ENCODE results near the gene TCIRG1. TPM values are rescaled to one million over a fixed set of nuclear protein-coding genes. Genes with fewer than 3 reads are reported as not detected.
"Not testable (repeated sequence)": the region's sequence is repeated elsewhere in the genome, so short reads cannot be mapped to it uniquely, and the experiment has no call there.

The TCIRG1 gene, protein sequence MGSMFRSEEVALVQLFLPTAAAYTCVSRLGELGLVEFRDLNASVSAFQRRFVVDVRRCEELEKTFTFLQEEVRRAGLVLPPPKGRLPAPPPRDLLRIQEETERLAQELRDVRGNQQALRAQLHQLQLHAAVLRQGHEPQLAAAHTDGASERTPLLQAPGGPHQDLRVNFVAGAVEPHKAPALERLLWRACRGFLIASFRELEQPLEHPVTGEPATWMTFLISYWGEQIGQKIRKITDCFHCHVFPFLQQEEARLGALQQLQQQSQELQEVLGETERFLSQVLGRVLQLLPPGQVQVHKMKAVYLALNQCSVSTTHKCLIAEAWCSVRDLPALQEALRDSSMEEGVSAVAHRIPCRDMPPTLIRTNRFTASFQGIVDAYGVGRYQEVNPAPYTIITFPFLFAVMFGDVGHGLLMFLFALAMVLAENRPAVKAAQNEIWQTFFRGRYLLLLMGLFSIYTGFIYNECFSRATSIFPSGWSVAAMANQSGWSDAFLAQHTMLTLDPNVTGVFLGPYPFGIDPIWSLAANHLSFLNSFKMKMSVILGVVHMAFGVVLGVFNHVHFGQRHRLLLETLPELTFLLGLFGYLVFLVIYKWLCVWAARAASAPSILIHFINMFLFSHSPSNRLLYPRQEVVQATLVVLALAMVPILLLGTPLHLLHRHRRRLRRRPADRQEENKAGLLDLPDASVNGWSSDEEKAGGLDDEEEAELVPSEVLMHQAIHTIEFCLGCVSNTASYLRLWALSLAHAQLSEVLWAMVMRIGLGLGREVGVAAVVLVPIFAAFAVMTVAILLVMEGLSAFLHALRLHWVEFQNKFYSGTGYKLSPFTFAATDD
- total RNA-seq (2014; rRNA removed): 71.2 and 75.2 TPM in 2 replicates
- polyA plus RNA-seq (2012): 29.0 TPM

DNA sequence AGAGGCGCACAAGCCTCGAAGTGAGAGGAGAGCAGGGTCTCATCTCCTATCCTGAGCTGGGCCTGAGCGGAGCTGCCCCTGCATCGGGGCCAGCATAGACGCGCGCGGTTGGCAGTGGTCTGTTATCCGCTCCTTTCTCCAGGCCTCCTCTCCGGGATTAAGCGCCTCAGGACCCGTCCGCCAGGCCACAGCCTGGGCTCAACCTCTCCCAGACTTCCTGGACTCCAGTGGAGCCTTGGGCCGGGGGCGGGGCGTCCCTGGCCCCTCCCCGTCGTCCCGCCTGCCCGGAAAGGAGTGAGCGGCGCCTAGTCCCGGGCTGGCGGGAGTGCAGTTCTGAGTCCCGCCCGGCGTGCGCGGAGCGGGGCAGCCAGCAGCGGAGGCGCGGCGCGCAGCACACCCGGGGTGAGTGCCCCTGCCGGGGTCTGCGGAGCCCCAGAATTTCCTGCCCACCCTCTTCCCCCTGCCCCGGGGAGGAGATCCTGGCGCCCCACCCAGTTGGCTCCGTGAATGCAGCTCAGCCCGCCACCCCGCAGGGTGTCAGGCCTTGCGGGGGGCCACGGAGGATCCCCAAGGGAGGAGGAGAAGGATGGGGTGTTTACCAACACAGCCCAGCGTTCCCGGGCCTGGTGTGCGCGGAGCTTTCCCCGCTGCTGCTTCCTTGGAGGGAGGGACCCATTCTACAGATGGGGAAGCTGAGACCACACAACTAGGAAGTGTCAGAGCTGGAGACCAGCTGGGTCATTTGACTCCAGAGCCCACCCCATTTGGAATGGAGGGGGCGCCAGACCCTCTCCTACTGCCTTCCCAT lies at the start of gene TCIRG1:
Gene TCIRG1 (plus strand): TSS at position 308 of the 808 bp plus-strand sequence. CDS start 2,247 bp downstream, outside the sequence.
- DNase-seq (ENCODE audit: low read depth): peak; percentile 72

DNA sequence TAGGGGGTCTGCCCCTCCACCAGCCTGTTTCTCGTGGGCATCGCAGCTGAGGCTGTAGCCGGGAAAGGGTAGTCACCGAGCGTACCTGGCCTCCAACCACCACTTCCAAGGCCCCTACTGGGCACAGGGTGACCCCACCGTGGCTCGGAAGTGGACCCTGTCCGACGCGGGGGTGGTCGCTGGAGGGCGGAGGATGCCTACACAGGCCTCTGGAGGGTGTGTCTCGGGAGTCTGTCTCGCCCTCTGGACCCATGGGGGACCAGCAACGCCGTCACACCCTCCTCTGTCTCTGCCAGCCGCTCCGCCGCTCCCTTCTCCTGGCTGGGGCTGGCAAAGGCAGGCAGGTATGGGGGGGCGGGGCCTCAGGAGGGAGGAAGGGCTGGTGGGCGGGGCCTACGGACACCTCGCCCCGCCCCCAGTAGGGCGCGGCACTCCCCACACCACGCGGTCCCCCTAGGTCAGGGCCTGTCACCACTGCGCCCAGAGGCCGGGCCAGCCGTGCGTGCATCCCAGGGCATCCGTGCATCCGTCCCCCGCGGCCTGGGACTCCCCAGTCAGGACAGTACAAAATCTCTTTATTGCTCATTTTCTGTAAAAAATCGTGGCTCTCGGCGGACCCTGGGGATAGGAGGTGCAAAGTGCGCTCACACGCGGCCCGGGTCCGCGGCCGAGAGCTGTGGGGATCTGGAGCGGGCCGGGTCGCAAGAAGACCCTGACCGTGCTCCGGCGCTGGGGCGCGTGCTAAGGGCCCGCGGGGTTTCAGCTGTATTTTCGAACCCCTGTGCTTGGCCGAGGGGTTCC lies 48.1 kb upstream of the TCIRG1 start:
- DNase-seq (ENCODE audit: low read depth): not testable (repeated sequence)

DNA sequence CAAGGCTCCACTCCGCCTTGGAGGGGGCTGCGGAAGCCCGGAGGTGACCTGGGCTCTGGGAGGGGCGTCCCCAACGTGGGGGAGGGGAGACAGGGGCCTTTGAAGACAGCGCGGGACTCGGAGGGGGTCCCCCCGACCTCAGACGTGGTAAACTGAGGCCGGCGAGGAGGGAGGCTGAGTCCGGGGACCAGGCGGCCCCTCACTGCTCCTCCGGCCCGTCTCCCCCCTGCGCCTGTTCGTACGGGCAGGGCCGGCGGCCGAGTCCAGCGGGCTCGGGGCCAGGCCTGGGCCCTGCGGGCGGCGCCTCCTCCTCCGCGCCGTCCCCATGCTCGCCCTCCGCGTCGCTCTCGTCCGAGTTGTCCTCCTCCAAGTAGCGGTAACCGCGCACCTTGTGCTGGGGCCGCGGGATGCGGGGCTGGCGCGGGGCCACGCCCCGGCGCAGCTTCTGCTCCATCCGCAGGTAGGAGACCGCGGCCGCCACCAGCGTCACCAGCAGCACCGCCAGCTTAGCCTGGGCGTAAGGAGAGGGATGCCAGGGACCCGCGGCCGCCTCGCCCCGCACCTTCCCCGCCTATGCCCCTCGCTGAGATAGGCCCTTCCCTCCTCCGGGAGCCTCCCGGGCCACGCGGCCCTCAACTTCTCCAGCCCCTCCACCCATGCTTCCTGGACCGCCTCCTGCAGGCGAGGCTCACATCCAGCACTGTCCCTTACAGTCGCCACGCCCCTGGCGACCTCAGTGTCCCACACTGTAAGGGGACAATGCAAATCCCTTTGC lies 47.3 kb upstream of the TCIRG1 start:
- DNase-seq (ENCODE audit: low read depth): not testable (repeated sequence)

DNA sequence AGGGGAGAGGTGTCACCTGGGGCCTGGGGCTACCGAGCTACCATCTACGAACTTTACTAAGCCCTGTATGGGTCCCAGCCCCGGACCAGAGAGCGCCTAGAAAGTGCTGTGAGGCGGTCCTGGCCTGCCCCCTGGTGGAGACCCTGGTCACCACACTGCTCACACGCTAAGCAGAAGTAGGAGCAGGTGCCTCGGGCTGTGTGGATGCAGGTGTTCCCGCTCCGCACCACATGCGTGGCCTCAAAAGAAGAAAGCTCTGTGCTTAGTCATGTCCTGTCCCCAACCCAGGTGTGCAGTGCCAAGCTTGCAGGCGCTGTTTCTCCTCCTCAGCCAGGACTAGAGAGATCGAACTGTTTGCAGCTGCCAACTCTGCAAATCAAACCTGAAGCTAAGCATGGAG lies 45.0 kb upstream of the TCIRG1 start:
- DNase-seq (ENCODE audit: low read depth): not testable (repeated sequence)

DNA sequence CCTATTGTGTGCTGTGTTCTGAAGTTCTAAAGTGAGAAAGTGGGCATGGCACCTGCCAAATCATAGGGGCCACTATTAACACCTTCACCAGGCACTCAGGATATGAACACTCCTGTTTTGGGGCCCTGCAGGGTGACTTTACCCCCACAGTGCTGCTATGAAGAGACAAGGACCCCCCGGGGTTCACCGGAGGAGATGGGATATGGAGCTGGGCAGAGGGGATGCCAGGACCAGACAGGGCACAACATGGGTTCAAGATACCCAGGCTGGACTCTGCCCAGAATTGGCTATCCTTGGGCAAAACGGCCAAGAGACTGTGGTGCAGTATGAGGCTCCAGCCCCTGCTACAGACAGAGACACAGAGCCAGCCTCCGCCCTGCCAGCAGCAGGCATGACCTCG lies 44.4 kb upstream of the TCIRG1 start:
- not testable (repeated sequence) for DNase-seq (ENCODE audit: low read depth)

DNA sequence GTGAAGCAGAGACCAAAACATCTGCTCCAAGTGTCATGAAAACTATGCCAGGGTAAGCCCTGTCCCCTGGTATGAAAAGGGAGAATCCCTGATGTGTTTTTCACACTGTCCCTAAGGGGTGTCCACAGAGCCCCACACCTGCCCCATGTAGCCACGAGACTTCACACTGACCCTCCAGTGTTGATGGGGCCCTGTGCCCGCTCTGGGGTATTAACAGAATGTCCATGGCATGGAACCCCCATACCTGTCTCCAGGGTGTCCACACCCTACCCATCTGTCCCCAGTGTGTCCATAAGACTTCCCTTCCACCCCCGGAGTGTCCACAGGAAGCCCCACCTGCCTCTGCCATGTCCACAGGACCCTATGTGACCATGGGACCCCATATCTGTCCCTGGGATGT lies 43.7 kb upstream of the TCIRG1 start:
- not testable (repeated sequence) for DNase-seq (ENCODE audit: low read depth)

DNA sequence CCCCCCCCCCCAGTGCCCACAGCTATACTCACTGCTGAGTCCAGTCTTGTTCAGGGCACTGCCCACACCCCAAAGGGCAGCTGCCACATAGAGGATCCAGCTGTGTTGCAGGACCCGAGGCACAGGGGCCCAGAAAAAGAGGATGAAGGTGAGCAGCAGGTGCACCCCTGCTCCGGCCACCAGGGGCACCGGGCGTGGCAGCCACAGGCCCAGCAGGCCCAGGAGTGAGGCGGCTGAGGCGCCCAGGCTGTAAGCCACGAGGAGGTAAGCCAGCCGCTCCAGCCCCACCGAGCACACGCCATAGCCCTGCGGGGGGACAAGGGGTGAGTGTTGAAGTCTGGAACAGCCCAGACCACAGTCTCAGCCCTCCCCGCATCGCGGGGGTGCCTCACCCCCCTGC lies 43.2 kb upstream of the TCIRG1 start:
- DNase-seq (ENCODE audit: low read depth): not testable (repeated sequence)

DNA sequence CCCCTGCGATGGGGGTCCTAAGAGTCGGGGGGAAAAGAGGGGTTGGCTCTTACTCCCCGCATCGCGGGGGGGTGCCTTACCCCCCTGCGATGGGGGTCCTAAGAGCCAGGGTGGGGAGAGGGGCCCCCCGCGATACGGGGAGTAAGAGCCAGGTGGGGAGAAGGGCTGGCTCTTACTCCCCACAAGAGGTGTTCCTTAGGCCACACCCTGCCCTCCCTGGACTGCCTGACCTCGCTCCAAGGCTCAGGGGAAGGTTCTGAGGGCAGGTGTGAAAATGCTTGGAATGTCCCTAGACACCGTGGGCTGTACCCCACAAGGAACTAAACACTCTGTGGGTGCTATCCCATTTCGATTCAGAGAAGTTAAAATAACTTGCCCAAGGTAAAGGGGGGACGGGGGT lies 42.8 kb upstream of the TCIRG1 start:
- DNase-seq (ENCODE audit: low read depth): no peak

DNA sequence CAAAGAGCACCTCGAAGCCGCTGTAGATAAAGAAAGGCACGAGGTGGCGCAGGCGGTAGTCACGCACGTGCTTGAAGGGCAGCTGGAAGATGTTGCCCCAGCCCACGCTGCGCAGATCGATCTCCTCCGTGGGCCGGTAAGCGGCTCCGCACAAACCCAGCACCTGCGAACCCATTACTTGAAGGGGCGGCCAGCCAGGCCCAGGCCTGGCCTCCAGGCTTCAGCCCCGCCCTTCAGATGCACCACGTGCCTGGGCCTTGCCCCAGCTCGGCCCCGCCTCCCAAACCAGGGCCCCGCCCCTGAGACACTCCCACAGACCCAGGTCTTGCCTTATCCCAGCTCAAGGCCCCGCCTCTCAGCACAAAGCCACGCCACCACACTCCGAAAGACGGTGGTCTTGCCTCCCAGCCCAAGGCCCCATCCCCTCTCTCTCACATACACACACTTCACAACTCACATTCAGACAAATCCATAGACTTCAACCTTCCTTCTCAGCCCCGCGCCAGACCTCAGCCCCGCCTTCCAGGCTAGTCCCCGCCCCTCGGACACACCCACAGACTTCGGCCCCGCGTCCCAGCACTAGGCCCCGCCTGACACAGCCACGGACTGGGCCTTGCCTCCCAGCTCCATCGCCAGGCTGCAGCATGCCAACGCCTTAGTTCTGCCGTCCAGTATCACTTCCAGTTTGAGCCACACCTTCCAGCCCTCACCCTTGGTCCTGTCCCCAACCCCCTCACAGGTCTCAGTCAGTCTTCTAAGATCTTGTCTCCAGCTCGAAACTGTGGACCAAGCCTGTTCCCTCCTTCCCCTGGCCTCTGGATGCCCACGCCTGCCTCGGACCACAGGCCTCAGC lies 42.0 kb upstream of the TCIRG1 start:
- no peak for DNase-seq (ENCODE audit: low read depth)

DNA sequence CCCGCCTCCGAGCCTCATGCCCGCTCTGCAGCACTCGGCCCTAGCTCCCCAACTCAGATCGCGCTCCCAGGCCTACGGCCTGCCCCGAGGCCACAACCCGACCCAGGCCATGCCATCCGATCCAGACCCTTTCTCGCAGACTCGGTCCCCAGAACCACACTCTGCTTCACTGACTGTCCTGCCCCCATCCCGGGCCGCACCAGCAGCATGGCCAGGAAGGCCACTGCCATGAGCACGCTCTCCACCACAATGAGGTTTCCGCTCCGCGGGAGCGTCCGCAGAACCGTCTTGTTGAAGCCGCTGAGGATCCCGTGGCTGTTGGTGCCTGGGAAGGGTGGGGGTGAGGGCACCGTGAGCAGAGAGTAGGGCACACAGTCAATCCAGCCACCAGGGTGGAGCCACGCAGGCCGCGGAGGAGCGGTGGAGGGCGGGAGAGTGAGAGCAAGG lies 41.3 kb upstream of the TCIRG1 start:
- DNase-seq (ENCODE audit: low read depth): no peak

DNA sequence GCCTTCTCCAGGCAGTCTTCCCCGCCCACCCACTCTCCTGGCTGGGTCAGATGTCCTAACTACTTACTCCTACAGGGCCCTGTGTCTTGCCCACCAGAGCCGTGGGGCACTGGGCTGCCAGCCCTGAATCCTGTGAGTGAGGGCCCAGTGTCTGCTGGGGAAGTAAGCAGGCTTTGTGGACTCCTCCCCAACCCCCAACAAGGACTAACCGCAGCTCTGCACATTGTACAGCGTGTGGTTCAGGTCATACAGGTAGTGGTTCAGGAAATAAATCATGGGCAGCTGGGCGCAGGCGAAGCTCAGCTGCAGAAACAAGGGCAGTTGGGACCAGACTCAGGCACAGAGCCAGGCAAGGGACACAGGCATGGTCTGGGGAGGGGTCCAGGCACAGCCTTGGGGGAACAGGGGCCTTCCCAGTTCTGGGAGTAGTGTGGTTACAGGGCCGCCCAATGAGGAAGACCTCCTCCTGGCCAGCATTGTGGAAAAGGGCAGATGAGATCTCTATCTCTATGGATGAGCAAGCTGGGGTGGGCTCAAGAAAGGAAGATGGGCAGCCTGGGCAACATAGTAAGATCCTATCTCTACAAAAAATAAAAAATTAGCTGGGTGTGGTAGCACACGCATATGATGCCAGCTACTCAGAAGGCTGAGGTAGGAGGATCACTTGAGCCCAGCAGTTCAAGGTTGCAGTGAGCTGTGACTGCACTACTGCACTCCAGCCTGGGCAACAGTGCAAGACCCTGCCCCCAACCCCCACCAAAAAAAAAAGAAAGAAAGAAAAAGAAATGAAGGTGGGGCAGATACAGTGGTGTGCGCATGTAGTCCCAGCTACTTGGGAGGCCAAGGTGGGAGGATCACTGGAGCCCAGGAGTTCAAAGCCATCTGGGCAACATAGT lies 40.4 kb upstream of the TCIRG1 start:
- DNase-seq (ENCODE audit: low read depth): no peak

DNA sequence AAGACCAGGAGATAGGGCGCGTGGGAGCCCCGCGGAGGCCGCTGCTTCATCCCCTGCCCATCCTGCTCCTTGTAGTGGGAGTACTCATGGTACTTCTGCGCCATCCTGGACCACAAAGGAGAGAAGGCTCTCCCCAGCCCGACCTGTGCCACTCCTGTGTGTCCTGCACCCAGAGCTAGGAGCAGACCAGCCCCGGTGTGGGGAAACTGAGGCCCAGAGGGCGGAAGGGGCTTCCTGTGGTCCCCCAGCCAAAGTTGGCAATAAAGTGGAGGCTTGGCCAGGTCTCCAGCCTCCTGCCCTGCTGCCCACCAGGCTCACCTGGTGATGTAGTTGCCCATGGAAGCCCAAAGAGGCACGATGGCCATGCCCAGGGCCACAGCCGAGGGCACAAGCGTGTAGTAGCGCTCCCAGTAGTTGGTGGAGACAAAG lies 39.6 kb upstream of the TCIRG1 start:
- no peak for DNase-seq (ENCODE audit: low read depth)

DNA sequence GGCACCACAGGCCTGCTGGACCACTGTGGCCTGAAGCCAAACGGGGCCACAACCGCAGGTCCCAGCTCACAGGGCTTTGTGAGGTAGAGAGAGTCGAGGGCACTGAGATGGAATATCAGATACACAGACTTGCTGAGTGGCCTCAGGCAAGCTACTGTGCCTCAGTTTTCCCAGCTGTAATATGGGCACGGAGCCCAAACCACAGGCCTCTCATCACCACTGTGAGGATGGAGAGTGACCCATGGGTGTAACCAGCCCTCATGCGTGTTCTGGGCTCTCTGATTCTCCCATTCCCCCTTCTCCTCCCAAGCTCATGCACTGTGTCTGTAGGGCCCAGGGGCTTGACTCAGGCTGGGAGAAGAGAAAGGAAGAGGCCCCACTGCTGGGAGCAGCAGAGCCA lies 39.1 kb upstream of the TCIRG1 start:
- DNase-seq (ENCODE audit: low read depth): no peak

DNA sequence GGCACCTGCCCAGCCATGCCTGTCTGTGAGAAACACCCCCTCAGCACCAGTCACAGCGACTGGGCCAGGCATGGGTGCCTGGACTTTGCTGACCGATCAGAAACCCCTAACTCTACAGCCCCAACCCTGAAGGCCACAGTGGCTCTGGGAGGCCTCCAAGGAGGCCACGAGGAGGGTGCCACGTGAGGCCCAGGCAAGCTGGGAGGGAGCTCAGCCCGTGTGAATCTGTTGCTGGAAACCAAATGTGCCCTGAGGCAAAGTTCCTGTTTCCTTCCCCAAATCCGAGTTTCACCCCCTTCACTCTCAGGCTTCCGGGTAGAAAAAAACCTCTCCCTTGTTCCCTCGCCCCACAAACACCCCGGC lies 36.3 kb upstream of the TCIRG1 start:
- DNase-seq (ENCODE audit: low read depth): no peak

DNA sequence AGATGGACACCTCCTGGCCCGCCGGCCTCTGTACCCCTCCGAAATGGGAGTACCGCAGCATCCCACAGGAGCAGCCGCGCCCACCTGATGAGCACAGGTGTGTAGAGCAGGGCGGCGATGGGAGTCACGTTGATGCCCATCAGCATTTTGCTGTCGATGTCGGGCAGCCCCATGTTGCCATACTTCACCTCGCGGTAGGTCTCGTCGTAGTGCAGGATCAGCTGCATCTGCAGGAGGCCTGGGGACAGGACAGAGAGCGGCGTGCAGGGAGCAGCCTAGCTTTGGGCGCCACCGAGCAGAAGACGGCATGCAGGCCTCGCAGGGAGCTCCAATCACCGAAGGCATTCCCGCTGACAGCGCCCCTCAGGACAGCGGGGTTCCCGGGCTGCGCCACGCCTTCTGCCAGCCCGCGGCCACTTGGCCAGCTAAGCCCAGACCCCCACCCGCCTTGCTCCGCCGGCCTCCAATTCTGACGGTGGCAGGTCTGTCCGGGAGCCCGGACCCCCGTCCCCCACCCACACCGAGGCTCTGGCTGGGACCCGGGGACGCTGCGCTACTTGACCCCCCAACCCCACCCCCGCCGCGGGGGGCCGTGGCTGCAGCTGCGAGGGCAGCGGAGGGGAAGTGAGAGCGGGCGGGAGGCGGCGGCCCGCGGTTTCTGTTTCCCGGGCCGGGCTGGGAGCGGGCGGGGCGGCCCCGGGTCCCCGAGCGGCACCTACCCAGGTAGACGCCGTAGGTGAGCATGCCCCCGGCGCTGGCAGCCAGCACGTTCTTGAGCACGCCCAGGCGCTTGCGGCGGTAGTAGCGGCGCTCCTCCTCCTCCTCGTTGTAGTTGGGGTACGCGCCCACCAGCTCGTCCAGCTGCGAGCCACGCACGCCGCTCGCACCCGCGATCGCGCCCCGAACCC lies 35.6 kb upstream of the TCIRG1 start:
- no peak for DNase-seq (ENCODE audit: low read depth)

DNA sequence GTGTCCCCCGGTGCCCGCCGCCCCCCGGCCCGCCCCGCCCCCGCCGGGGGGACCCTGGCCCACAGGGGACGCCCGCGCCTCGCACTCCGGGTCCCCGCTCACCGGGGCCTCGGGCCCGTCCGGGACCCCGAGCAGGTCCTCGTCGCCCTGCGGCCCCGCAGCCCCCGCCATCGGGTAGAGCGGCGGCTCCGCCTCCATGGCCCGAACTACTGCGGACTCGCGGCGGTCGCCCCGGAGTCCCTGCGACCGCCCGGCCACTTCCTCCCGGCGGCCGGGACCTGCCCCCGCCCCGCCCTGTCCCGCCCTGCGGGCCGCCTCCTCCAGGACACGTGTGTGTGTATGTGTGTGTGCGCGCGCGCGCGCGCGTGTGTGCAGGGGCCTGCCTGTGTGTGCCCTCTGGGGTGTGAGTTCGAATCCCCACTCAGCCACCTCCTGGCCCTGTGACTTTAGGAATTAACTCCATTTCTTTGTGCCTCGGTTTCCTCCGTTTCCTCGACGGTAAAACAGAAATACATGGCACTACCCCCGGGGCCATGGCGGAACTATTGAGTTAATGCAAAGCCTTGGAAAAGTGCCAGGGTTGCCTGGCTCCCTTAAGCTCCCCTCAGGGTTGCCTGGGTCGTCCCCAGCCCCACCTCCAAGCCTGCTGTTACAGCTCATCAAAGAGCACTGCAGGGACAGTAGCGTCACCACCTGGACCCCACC lies 34.8 kb upstream of the TCIRG1 start, which contains the start of gene UNC93B1:
Gene UNC93B1 (minus strand): TSS at position 252 of the 705 bp plus-strand sequence. CDS start 54 bp downstream, at position 198.
- DNase-seq (ENCODE audit: low read depth): peak; percentile 80

Measured in LHCN-M2 (cell line).